NK-92 treated with Interleukin-12 subunit alpha and Interleukin-12 subunit beta, amount 100 ng/mL, for 24 hours (cell line): ENCODE data around the gene DNAL1.
"Not testable (repeated sequence)": the region's sequence is repeated elsewhere in the genome, so short reads cannot be mapped to it uniquely, and the experiment has no call there.

Experiments
- DNase-seq: peaks from one replicate; lab custom pipeline; 2025; lab: John Stamatoyannopoulos, UW

DNAL1 gene

DNA sequence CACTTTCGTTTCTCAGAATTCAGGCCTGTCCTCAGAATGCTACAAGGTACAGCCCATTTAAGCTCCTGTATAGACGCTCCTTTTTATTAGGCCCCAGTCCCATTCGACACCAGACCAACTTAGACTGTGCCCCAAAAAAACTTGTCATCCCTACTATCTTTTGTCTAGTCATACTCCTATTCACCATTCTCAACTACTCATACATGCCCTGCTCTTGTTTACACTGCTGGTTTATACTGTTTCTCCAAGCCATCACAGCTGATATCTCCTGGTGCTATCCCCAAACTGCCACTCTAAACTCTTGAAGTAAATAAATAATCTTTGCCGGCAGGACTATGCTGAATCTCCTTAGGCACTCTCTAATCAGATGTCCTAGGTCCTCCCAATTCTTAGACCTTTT lies 63.3 kb downstream of the DNAL1 start:
- DNase-seq = not testable (repeated sequence)

GRCh38 chr14:73709904-73710469 lies 65.2 kb downstream of the DNAL1 start:
- no peak for DNase-seq

DNA sequence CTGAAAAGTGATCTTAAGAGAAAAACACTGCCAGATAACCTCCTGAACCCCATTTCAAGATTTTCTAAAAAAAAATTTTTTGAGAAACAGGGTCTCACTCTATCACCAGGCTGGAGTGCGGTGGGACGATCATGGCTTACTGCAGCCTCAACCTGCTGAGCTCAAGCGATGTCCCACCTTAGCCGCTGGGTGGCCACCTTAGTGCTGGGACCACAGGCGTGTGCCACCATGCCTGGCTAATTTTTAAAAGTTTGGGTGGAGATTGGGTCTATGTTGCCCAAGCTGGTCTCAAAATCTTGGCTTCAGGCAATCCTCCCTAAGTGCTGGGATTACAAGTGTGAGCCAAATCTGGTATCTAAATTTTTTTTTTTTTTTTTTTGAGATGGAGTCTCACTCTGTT lies 66.0 kb downstream of the DNAL1 start:
- no peak for DNase-seq

GRCh38 chr14:73712071-73712506 lies 67.3 kb downstream of the DNAL1 start:
- no peak for DNase-seq

- peak; percentile 45 for DNase-seq
Observed at GRCh38 chr14:73712540-73713180, 67.9 kb downstream of the DNAL1 start.

- no peak for DNase-seq
Observed at GRCh38 chr14:73713206-73713802, 68.5 kb downstream of the DNAL1 start.

- DNase-seq = peak; percentile 81
Observed at GRCh38 chr14:73713803-73714655, 69.2 kb downstream of the DNAL1 start, which contains the start of gene PNMA1. TSS of gene PNMA1 (minus strand) at chr14:73714384. CDS start at chr14:73713639, 745 bp downstream.

- no peak for DNase-seq
Observed at GRCh38 chr14:73714656-73715081, 69.9 kb downstream of the DNAL1 start.

GRCh38 chr14:73715707-73716106 lies 70.9 kb downstream of the DNAL1 start:
- DNase-seq = no peak

GRCh38 chr14:73717266-73717665 lies 72.5 kb downstream of the DNAL1 start:
- DNase-seq = no peak

- no peak for DNase-seq
Observed at GRCh38 chr14:73717711-73718417, 73.1 kb downstream of the DNAL1 start.

DNA sequence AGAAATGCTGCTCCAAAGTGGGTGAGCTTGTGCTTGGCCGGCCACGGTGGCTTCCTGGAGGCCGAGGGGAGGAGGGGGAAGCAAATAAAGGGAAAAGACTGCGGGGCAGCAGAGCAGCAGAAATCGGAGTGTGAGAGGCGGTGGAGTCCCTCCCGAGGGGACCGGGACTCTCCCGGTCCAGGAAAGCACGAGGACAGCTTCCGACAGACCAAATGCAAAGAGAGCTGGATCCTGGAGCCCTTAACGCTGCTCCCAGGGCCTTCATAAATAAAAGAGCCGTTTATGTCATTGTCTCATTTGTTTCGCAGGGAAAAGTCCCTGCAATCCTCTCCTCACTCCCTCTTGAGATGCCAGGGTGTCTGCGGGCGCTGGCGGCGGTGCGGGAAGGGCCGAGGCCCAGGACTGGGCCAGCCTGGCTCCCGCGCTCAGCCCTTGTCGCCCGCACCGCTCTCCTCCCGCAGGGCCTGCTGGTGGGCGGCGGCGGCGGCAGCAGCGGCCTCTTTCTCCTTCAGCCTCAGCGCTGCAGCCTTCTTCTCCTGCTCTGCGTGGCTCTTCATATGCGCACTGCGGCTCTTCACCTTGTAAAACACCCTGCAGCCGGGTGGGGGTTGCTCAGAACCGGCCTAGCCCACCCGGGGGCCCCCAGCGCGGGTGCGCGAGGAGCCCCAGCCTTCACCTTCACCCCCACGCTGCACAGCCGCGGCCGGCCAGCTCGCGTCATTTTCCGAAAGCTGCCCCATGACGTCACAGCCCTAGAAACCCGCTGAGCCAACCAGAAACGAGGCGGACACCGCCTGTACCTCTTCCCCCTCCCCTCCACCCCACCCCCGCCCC lies 73.8 kb downstream of the DNAL1 start:
- no peak for DNase-seq

GRCh38 chr14:73719361-73719760 lies 74.6 kb downstream of the DNAL1 start:
- no peak for DNase-seq

DNA sequence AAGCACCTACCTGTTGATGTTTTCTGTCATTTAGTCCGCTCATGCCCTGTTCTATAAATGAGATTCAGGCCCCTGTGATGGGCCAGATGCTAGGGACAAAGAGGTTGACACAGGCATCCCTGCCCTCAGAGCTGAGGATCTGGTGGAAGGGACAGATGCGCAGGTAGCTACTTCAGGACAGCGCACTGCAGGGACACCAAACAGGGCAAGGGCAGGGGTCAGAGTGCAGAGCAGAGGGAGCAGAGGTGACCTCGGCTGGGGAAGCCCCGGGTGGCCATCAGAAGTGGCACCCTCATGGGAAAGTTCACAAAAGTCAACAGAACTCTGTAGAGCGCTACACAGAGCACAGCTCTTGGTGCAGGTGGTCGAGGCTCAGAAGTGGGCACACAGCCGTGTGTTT lies 75.0 kb downstream of the DNAL1 start:
- DNase-seq = no peak

GRCh38 chr14:73720636-73721035 lies 75.8 kb downstream of the DNAL1 start:
- no peak for DNase-seq

DNA sequence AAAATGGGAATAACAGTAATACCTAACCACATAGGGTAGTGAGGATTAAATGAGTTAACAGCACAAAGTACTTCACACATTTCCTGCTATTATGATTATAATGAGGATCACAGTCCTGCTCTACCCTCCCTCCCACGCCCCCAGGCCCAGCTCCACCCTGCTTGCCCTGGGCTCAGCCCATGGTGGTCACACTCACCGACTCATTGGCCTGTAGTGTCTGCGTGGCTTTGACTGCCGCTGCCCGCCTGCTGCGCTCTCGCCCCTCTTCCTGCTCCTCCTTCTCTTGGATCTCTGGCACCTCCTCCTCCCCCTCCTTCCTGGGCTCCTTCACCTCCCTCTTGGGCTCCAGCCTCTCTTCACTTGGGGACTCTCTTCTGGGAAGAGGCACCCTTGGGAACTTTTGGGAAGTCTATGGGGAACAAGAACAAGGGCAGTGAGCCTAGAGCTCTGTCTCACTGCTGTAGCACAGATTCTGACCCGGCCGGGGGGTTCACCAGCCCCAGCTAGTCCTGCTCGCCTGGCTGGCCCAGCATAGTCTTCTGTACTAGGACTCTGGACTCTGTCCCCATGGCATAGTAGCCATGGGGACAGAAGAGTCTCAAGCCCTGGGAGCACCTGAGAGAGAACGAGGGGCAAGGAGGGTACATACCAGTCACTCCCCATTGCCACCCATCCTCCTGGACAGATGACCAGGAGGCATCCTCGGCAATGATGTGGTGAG lies 76.5 kb downstream of the DNAL1 start:
- no peak for DNase-seq

GRCh38 chr14:73722581-73722980 lies 77.8 kb downstream of the DNAL1 start:
- DNase-seq = no peak

DNA sequence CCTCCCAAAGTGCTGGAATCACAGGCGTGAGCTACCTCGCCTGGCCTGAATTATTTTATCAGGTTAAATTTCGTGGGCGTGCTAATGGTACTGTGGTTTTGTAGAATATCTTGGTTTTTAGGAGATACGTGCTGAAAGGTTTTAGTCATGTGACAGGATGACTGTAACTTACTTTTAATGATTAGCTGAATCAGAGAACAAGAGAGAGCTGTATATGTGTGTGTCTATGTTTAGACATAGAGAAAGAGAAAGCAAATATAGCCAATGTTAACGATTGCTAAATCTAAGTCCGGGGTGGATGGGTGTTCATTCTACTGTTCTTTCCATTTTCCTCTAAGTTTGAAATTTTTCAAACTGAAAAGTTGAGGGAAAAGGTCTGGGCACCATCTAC lies 78.6 kb downstream of the DNAL1 start:
- no peak for DNase-seq

- no peak for DNase-seq
Observed at GRCh38 chr14:73723797-73724661, 79.2 kb downstream of the DNAL1 start.
